BLaER1 treated with 17β-estradiol and CSF1 and Interleukin-3, amounts not matched to agents 10 nM and 100 nM (cell line): ENCODE data around the gene EYS.

Experiments
- H3K27ac ChIP-seq, 11 experiments: shearing (Covaris generic); formaldehyde crosslinking; 2 replicates each; pipeline ENCODE4 v1.8.1; 2022
- H3K27me3 ChIP-seq, 11 experiments: shearing (Covaris generic); formaldehyde crosslinking; 2 replicates each; pipeline ENCODE4 v1.8.1; 2022
- H3K36me3 ChIP-seq, 11 experiments: shearing (Covaris generic); formaldehyde crosslinking; 2 replicates each; pipeline ENCODE4 v1.8.1; 2022
- H3K4me1 ChIP-seq, 10 experiments: shearing (Covaris generic); formaldehyde crosslinking; 2 replicates each; pipeline ENCODE4 v1.8.1; 2022
- H3K4me2 ChIP-seq, 11 experiments: shearing (Covaris generic); formaldehyde crosslinking; 2 replicates each; pipeline ENCODE4 v1.8.1; 2022
- H3K4me3 ChIP-seq, 10 experiments: shearing (Covaris generic); formaldehyde crosslinking; 2 replicates each; pipeline ENCODE4 v1.8.1; 2022
- H3K9ac ChIP-seq, 11 experiments: shearing (Covaris generic); formaldehyde crosslinking; 2 replicates each; pipeline ENCODE4 v1.8.1; 2022
- H3K9me3 ChIP-seq, 11 experiments: shearing (Covaris generic); formaldehyde crosslinking; replicated peaks in 1 of 11; 2 replicates each; pipeline ENCODE4 v1.8.1; 2022
- H4K20me1 ChIP-seq, 11 experiments: shearing (Covaris generic); formaldehyde crosslinking; 2 replicates each; pipeline ENCODE4 v1.8.1; 2022
- Cebpa-rat ChIP-seq, 11 experiments: shearing (Covaris generic); IDR thresholded peaks; 2 replicates each; pipeline ENCODE4 v1.8.1; 2022

Gene EYS

DNA sequence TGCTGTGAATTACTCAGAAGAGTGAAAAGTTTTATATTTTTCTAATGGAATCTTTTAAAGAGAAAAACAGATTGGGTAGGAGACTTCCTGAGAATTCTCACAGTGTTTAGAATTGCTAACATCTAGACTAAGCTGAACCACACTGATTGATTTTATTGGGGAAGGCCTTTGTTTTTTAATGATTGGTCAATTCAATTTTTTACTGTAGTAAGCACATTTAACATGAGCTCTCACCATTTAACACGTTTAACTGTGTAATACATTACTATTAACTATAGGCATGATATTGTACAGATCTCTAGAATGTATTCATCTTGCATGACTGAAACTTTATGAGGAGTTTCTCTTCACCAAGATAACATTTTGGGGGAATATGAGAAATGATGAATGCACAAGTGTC is 1084.1 kb downstream of the EYS start:
- Histone ChIP-seq H3K36me3 (no peaks in the 10 kb centered on the region), H3K4me1 (no peaks in the 10 kb centered on the region), H3K9ac (no peak overlapping the region), H4K20me1 (no peaks in the 10 kb centered on the region), H3K27me3 (no peaks in the 10 kb centered on the region), H3K9me3 (no peaks in the 10 kb centered on the region), H3K27ac (no peak overlapping the region), H3K4me2 (no peak overlapping the region), H3K4me3 (no peak overlapping the region)
- no peak for TF ChIP-seq Cebpa-rat (IDR thresholded peaks at IDR 0.05)

DNA sequence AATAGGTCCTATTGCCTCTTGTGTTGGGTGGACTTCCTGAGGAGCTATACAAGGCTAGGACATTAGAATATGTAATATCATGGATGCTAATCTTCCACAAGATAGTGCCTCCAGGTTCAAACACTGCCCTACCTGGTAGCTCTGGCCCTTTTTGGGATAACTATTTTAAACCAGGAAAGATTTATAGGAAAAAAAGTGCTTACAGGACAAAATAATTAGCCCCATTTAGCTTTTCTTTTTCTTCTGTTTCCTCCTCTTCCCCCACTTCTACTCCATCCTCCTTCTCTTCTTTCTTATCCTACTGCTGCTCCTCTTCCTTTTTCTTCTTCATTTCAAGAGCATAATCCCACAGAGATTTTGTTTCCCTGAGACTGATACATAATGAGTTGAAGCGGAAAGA is 1104.0 kb downstream of the EYS start:
- no peaks in the 10 kb centered on the region for H3K9me3 ChIP-seq
- H4K20me1 ChIP-seq, result no peaks in the 10 kb centered on the region
- no peaks in the 10 kb centered on the region for H3K4me1 ChIP-seq
- no peak overlapping the region for H3K4me3 ChIP-seq
- H3K27ac ChIP-seq, result no peak overlapping the region
- H3K4me2 ChIP-seq, result no peak overlapping the region
- no peak overlapping the region for H3K9ac ChIP-seq
- H3K36me3 ChIP-seq, result no peaks in the 10 kb centered on the region
- H3K27me3 ChIP-seq, result no peaks in the 10 kb centered on the region
- TF ChIP-seq Cebpa-rat (IDR thresholded peaks at IDR 0.05), result no peak

DNA sequence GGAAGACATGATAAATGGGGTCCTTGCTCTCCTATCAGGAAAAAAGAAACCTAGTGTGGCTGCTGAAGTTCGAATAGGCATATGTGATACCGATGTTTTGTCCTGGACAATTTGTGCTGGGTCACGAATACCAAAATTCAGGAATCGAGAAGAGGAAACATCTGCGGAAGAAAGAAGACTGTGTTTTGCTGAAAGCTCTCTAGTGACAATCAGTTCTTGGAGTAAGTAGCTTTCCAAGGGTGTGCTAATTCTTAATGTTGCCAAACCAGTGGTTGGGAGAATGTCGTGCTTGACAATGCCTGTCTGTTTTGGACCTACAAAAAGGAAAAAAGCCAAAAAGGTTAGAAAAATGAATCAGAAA is 1115.4 kb downstream of the EYS start:
- Histone ChIP-seq H3K4me2 (no peak overlapping the region), H3K4me3 (no peak overlapping the region), H3K9ac (no peak overlapping the region), H3K27me3 (no peaks in the 10 kb centered on the region), H3K36me3 (no peaks in the 10 kb centered on the region), H3K4me1 (no peaks in the 10 kb centered on the region), H4K20me1 (no peaks in the 10 kb centered on the region), H3K27ac (no peak overlapping the region), H3K9me3 (no peaks in the 10 kb centered on the region)
- no peak for TF ChIP-seq Cebpa-rat (IDR thresholded peaks at IDR 0.05)

DNA sequence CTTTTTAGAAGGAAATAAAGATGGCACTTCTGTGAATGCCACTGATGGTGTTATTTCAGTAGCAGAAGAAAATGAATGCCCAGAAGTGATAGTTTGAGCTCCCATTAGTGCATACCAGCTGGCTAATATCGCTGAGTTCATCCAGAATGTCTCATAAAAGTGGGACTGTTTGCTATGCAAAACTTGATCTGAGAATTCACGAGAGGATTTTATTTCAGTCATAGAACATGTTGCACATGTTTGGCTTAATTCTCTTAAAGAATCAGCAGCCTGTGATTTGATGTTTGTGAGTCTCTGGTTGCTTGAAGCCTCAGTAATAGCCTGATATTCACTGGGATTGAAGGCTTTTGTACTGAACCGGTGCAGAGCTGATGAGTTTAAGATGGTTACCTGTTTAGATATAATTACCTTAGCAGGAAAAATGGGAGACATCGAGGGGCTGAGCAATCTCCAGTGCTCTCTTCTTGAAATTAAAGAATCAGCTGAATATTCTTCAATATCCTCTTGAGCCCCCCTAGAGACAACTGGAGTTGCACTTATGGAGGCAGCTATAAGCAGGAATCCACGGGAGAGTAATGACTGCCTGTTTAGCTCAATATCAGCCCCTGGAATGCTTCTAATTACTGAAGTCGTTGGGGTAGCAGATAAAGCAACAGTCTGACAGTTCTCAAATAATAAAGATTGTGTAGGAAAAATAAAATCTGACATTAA is 1115.9 kb downstream of the EYS start:
- TF ChIP-seq Cebpa-rat (IDR thresholded peaks at IDR 0.05), result no peak
- Histone ChIP-seq H3K27me3 (no peaks in the 10 kb centered on the region), H3K9me3 (no peaks in the 10 kb centered on the region), H3K27ac (no peak overlapping the region), H3K36me3 (no peaks in the 10 kb centered on the region), H3K4me1 (no peaks in the 10 kb centered on the region), H3K9ac (no peak overlapping the region), H4K20me1 (no peaks in the 10 kb centered on the region), H3K4me2 (no peak overlapping the region), H3K4me3 (no peak overlapping the region)

DNA sequence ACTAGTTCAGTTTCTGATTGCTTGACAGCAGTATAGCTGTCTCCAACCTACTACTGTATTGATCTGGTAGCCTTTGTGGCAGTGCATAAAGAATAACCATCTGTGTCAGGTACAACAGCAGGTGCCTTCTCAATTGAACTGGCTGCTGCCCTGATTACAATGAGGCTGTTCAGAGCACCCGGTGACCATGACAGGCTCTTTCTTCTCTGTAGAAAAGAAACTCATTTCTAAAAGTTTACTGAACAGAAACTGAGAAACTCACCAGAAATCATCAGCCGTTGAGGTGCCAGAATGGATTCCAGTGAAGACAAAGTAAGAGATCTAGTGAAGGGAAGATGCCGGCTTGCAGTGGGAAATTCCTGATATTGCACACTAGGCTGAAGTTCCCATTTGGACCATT is 1117.1 kb downstream of the EYS start:
- Histone ChIP-seq H3K9ac (no peak overlapping the region), H3K4me1 (no peaks in the 10 kb centered on the region), H3K4me2 (no peak overlapping the region), H3K9me3 (no peaks in the 10 kb centered on the region), H3K27ac (no peak overlapping the region), H3K36me3 (no peaks in the 10 kb centered on the region), H4K20me1 (no peaks in the 10 kb centered on the region), H3K4me3 (no peak overlapping the region), H3K27me3 (no peaks in the 10 kb centered on the region)
- TF ChIP-seq Cebpa-rat (IDR thresholded peaks at IDR 0.05), result no peak

DNA sequence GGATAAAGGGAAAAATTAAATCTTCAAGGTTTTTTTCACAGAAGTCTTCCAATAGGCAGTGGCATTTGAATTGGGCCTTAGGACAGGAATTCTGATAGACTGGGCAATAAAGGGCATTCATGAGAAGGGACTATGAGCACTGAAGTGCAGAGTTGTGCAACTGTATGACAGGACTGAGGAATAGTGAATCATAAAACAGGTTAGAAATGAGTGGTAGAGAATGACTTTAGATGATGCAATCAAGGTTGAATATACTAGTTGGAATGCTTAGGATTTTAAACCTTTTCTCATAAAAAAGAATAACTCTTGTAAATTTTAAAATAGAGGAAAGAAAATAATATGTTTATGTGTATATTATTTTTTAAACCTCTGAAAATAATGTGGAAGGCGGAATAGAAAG is 1126.7 kb downstream of the EYS start:
- Histone ChIP-seq H3K27ac (no peak overlapping the region), H3K27me3 (no peaks in the 10 kb centered on the region), H3K9ac (no peak overlapping the region), H3K36me3 (no peaks in the 10 kb centered on the region), H3K4me3 (no peak overlapping the region), H3K4me1 (no peaks in the 10 kb centered on the region), H4K20me1 (no peaks in the 10 kb centered on the region), H3K4me2 (no peak overlapping the region), H3K9me3 (no peaks in the 10 kb centered on the region)
- no peak for TF ChIP-seq Cebpa-rat (IDR thresholded peaks at IDR 0.05)

DNA sequence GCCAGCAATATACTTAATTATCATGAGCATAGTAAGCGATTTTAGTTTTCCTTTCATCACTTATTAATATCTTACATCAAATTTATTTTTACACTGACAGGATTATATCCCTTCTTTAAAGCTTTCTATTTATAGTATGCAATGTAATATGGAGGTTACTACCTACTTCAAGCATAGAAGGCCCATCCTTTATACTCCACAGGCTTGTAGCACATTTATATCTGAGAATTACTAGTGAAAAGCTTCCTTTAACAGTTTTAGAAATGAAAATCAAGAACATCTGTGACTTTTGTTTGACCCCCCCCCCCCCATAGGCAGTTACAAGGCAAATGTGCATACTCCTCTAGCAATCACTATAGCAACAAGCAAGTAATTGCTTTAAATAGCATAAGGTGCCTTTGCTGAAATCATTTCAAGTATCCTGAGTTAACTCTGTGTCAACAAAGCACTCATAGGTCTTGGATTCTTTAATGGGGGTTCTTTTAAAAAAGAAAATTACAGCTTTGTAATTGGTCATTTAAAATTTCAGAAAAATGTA is 1153.7 kb downstream of the EYS start:
- TF ChIP-seq Cebpa-rat (IDR thresholded peaks at IDR 0.05), result no peak

DNA sequence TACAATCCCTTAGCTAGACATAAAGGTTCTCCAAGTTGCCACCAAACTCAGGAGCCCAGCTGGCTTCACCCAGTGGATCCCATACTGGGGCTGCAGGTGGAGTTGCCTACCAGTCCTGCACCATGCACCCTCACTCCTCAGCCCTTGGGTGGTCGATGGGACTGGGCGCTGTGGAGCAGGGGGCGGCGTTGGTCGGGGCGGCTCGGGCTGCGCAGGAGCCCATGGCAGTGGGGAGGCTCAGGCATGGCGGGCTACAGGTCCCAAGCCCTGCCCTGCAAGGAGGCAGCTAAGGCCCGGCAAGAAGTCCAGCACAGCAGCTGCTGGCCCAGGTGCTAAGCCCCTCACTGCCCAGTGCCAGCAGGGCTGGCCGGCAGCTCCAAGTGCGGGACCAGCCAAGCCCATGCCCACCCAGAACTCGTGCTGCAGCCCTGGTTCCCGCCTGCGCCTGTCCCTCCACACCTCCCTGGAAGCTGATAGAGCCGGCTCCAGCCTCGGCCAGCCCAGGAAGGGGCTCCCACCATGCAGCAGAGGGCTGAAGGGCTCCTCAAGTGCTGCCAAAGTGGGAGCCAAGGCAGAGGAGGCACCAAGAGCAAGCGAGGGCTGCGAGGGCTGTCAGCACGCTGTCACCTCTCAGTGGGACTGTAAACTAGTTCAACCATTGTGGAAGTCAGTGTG is 1159.3 kb downstream of the EYS start:
- no peaks in the 10 kb centered on the region for H3K27me3 ChIP-seq
- no peak overlapping the region for H3K4me2 ChIP-seq
- H3K27ac ChIP-seq, result no peak overlapping the region
- H3K9ac ChIP-seq, result no peak overlapping the region
- H3K4me1 ChIP-seq, result no peaks in the 10 kb centered on the region
- H4K20me1 ChIP-seq, result no peaks in the 10 kb centered on the region
- TF ChIP-seq Cebpa-rat (IDR thresholded peaks at IDR 0.05), result no peak
- H3K4me3 ChIP-seq, result no peak overlapping the region
- peaks cover 0 to 10% (median 5%) of the 10 kb centered on the region in 11 experiments; a peak in 10 of 22 replicates for H3K9me3 ChIP-seq
- H3K36me3 ChIP-seq, result no peaks in the 10 kb centered on the region

More for the DNA sequence above, 1153.7 kb downstream of the EYS start:
- no peaks in the 10 kb centered on the region for H3K4me1 ChIP-seq
- H3K27ac ChIP-seq, result no peak overlapping the region
- H4K20me1 ChIP-seq, result no peaks in the 10 kb centered on the region
- H3K4me2 ChIP-seq, result no peak overlapping the region
- no peaks in the 10 kb centered on the region for H3K9me3 ChIP-seq
- H3K4me3 ChIP-seq, result no peak overlapping the region
- H3K36me3 ChIP-seq, result no peaks in the 10 kb centered on the region
- H3K9ac ChIP-seq, result no peak overlapping the region
- H3K27me3 ChIP-seq, result no peaks in the 10 kb centered on the region

DNA sequence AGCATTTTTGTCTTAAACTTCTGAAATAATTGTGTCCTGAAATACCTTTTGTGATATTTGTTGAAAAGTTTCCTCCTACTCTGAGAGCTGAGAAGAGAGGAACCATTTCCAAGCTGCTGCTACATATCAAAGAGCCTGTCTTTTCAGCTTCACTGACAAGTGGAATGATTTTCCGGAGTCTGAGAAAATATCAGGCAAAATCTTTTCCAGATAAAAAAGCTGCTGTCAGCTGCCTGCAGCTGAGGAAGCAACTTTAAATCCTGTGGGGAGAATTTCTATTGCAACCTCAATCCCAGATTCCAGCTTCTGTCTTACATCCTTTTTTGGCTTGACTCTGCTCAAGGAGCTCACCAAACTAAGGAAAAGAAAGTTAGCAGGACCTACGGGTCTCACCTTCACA is 1167.1 kb downstream of the EYS start:
- no peaks in the 10 kb centered on the region for H3K27me3 ChIP-seq
- no peak overlapping the region for H3K9ac ChIP-seq
- no peaks in the 10 kb centered on the region for H4K20me1 ChIP-seq
- no peak overlapping the region for H3K4me3 ChIP-seq
- H3K9me3 ChIP-seq, result no peaks in the 10 kb centered on the region
- no peaks in the 10 kb centered on the region for H3K4me1 ChIP-seq
- H3K36me3 ChIP-seq, result no peaks in the 10 kb centered on the region
- H3K27ac ChIP-seq, result no peak overlapping the region
- TF ChIP-seq Cebpa-rat (IDR thresholded peaks at IDR 0.05), result no peak
- H3K4me2 ChIP-seq, result no peak overlapping the region

DNA sequence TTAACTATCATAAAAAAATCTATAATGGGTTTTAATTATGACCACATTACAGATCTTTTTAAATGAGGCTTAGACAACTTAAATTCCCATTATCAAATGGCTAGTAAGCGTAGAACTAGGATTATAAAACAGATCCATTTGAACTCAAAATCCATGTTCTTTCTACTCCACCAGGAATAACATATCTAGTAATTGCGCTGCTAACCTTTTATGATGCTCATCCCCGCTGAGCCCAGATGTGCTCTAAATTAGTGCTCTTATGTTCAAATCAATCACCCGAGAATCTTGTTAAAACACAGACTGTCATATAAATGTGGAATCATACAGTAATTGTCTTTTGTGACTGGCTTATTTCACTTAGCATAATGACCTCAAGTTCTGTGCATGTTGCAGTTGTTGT is 1168.3 kb downstream of the EYS start:
- no peak for TF ChIP-seq Cebpa-rat (IDR thresholded peaks at IDR 0.05)
- H3K4me2 ChIP-seq, result no peak overlapping the region
- H3K4me1 ChIP-seq, result no peaks in the 10 kb centered on the region
- H3K9ac ChIP-seq, result no peak overlapping the region
- no peaks in the 10 kb centered on the region for H4K20me1 ChIP-seq
- no peak overlapping the region for H3K4me3 ChIP-seq
- H3K36me3 ChIP-seq, result no peaks in the 10 kb centered on the region
- no peaks in the 10 kb centered on the region for H3K9me3 ChIP-seq
- no peak overlapping the region for H3K27ac ChIP-seq
- H3K27me3 ChIP-seq, result no peaks in the 10 kb centered on the region
